Keratinocyte (primary cell): ENCODE data around the gene DRC1.
A peak's percentile ranks its signal among the peaks of the same experiment; 100 is the strongest.

Experiments used
- CTCF ChIP-seq, 3 experiments: IDR thresholded peaks in 1 of 3; conservative IDR thresholded peaks in 1 of 3; optimal IDR thresholded peaks in 1 of 3; 2 replicates in 2 of 3; 3 replicates in 1 of 3; pipeline versions ENCODE3 to v1.5.1; 2011; ENCODE audit warnings: low read length in 3 of 3, mild to moderate bottlenecking in 3 of 3, moderate library complexity in 2 of 3, control low read depth in 1 of 3, inconsistent platforms in 1 of 3; ENCODE audit not compliant: insufficient read depth in 2 of 3; ENCODE audit errors: extremely low read depth in 1 of 3
- EZH2 ChIP-seq: IDR thresholded peaks from one replicate; pipeline ENCODE4 v1.6.1; 2012; ENCODE audit warnings: inconsistent platforms, mild to moderate bottlenecking, low read length, moderate library complexity

GRCh38 chr2:26503231-26503880 is 101.6 kb downstream of the DRC1 start:
- TF ChIP-seq CTCF (optimal IDR thresholded peaks at IDR 0.05 in 1 of 3, IDR thresholded peaks at IDR 0.05 in 1 of 3, conservative IDR thresholded peaks at IDR 0.05 in 1 of 3; ENCODE audit: extremely low read depth in 1 of 3, insufficient read depth in 2 of 3, low read length in 3 of 3) (peak; percentile 85 to 95 (median 91)), EZH2 (no peak)
